K562 (cell line): ENCODE results near the gene CSDE1. TPM values are rescaled to one million over a fixed set of nuclear protein-coding genes. Genes with fewer than 3 reads are reported as not detected.

ENCODE experiments used
- ARID3B ChIP-seq: fragments of 250-450 bp; sonication (Bioruptor Pico); IDR thresholded peaks from 2 replicates; pipeline ENCODE4 v1.4.0; 2020; ENCODE audit warnings: borderline replicate concordance
- ATF1 ChIP-seq, 2 experiments: fragments of 450-650 bp in 1 of 2; IDR thresholded peaks; 2 replicates each; pipeline ENCODE4 v1.6.1; 2016; ENCODE audit warnings: missing compliant biosample characterization in 1 of 2, missing genetic modification characterization in 1 of 2
- CBX5 ChIP-seq: IDR thresholded peaks from 2 replicates; pipeline ENCODE4 v1.6.1; 2014; ENCODE audit warnings: low read depth, borderline replicate concordance
- HDAC8 ChIP-seq: fragments of 450-650 bp; IDR thresholded peaks from 2 replicates; pipeline ENCODE4 v1.6.1; 2016; ENCODE audit warnings: mild to moderate bottlenecking, missing genetic modification characterization, moderate library complexity, missing compliant biosample characterization
- HNRNPK ChIP-seq: fragments of 200-400 bp; formaldehyde crosslinking; IDR thresholded peaks from one replicate; pipeline ENCODE4 v1.6.1; 2018; ENCODE audit warnings: mild to moderate bottlenecking, low read depth, low read length; ENCODE audit not compliant: poor library complexity, severe bottlenecking
- KLF6 ChIP-seq: fragments of 250-450 bp; sonication (Bioruptor Pico); IDR thresholded peaks from 2 replicates; pipeline ENCODE4 v1.4.0; 2020; ENCODE audit warnings: mild to moderate bottlenecking, moderate library complexity, borderline replicate concordance
- NFYB ChIP-seq: IDR thresholded peaks from 2 replicates; pipeline ENCODE4 v1.6.1; 2011; ENCODE audit warnings: mild to moderate bottlenecking, moderate library complexity; ENCODE audit not compliant: insufficient read length; ENCODE audit errors: extremely low read depth
- PKNOX1 ChIP-seq: fragments of 450-650 bp; IDR thresholded peaks from 2 replicates; pipeline ENCODE4 v1.6.1; 2016
- RBFOX2 ChIP-seq: fragments of 200-400 bp; formaldehyde crosslinking; IDR thresholded peaks from 2 replicates; pipeline ENCODE4 v1.6.1; 2017; ENCODE audit warnings: low read depth, mild to moderate bottlenecking, low read length, moderate library complexity
- RCOR1 ChIP-seq, 2 experiments: IDR thresholded peaks; 2 replicates each; pipeline ENCODE4 v1.6.1; 2012; ENCODE audit warnings: low read depth in 2 of 2, low read length in 2 of 2, borderline replicate concordance in 1 of 2, improper control_type of control experiment in 1 of 2
- SMAD2 ChIP-seq: fragments of 150-350 bp; IDR thresholded peaks from 2 replicates; pipeline ENCODE4 v1.6.1; 2014; ENCODE audit warnings: low read depth, mild to moderate bottlenecking, low read length
- SNRNP70 ChIP-seq: fragments of 200-400 bp; formaldehyde crosslinking; optimal IDR thresholded peaks from 2 replicates; pipeline ENCODE3; 2017; ENCODE audit warnings: low read depth, low read length
- SRF ChIP-seq, 2 experiments: fragments of 250-450, 450-650 bp in 1 of 2; sonication (Bioruptor Pico) in 1 of 2; sonication (generic) in 1 of 2; formaldehyde crosslinking; IDR thresholded peaks; 2 replicates each; pipeline versions ENCODE4 v1.5.0 to v1.5.1; 2020 to 2022; ENCODE audit warnings: mild to moderate bottlenecking in 1 of 2, missing genetic modification reagents in 1 of 2
- ZBTB49 ChIP-seq: sonication (generic); formaldehyde crosslinking; IDR thresholded peaks from 2 replicates; pipeline ENCODE4 v1.8.0; 2022; ENCODE audit warnings: missing genetic modification reagents, mild to moderate bottlenecking, borderline replicate concordance
- ZNF217 ChIP-seq: sonication (generic); formaldehyde crosslinking; IDR thresholded peaks from 2 replicates; pipeline ENCODE4 v1.8.0; 2022; ENCODE audit warnings: mild to moderate bottlenecking, missing genetic modification reagents
- polyA plus RNA-seq, 8 experiments: library from polyadenylated mRNA; depleted of rRNA in 4 of 8; stranded (reverse) in 5 of 8; unstranded in 3 of 8; fragments of >200 nt; fragmentation: Nextera tagmentation in 2 of 8; fragmentation: Illumina TruSeq in 1 of 8; extraction: Ambion mirVana in 2 of 8; extraction: Trizol in 1 of 8; gene quantifications; 2 replicates each; pipeline versions ENCODE4 v1.2.1 to v1.2.3, GENCODE V29; 2011 to 2014; ENCODE audit warnings: inconsistent platforms in 1 of 8, missing spikeins in 1 of 8
- total RNA-seq, 7 experiments: library from RNA; depleted of rRNA in 6 of 7; stranded (reverse); fragments of >200 nt in 6 of 7; fragmentation: Illumina TruSeq in 2 of 7; extraction: Trizol in 2 of 7; gene quantifications; 2 replicates each; pipeline versions ENCODE4 v1.2.1 to v1.2.3, GENCODE V29; 2011 to 2021; ENCODE audit warnings: low replicate concordance in 1 of 7
- TF ChIP-seq, protein P1 (sequence below): fragments of 450-650 bp; IDR thresholded peaks from 2 replicates; pipeline ENCODE4 v1.6.1; 2016; ENCODE audit warnings: missing biosample characterization, missing genetic modification characterization
- TF ChIP-seq, protein P2 (sequence below): fragments of 450-650 bp; conservative IDR thresholded peaks from 2 replicates; pipeline ENCODE4 v1.6.1; 2016; ENCODE audit warnings: missing genetic modification characterization, low read depth, mild to moderate bottlenecking, missing compliant biosample characterization, moderate library complexity

Gene CSDE1
- total and polyA plus RNA-seq, 9 of the 15 experiments (the other 6 are each of a cell fraction or from before 2014, with no cell fraction given) = 174 to 538 (median 403) TPM

DNA sequence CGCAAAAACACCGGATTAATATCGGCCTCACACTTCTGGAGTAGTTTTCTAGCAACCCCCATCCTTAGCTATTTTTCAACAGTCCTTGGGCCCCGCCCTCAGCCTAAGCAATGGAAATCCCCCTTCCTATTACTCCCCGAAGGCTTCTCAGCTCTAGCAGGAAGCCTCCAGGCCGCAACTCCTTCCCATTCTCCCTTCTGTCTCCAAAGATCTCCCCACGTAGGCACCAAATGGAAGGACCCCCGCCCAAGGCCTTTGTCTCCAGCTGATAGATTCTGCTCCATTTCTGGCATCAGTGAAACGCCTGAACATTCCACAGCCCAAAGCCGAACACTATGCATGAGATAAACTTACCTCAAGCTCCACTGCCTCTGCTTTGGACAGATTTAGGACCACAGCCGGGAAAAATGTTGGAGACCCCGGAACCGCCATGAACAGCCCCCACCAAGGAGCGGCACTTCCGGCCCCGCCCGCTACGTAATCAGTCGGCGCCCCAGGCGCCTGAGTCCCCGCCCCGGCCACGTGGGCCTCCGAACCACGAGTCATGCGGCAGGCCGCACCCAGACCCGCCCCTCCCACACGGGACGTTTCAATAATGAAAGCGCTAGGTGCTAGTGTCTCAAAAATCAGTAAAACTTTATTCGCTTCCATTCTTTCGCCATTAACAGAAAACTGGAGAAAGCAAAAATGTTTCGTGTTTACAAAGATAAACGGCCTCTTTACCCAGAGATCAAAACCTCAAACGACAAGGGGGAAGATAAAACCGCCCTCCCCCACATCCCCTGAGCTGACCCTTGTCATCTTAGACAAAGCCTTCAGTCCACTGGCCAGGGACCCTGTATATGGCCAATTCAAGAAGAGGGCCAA lies 41.2 kb downstream of the CSDE1 start, which contains the start of gene NRAS (continued):
- TF ChIP-seq ARID3B (CRISPR knock-in tag) (no peak), SMAD2 (no peak), RBFOX2 (peak; percentile 87), NFYB (no peak), CBX5 (no peak), PKNOX1 (0 out of 2 replicates have a peak, but pooled peaks have one; percentile 33), ZBTB49 (CRISPR knock-in tag) (no peak), ATF1 (CRISPR knock-in tag; IDR thresholded peaks at IDR 0.05) (peak; percentile 91), ATF1 (tag; IDR thresholded peaks at IDR 0.05) (peak; percentile 99), KLF6 (peak; percentile 98), SNRNP70 (no peak), HNRNPK (no peak), HDAC8 (tag) (no peak), RCOR1 (IDR thresholded peaks at IDR 0.05; ENCODE audit: borderline replicate concordance in 1 of 2, low read depth in 2 of 2, low read length in 2 of 2) (peak in 1 of 2 experiments; percentile 47; a peak in 1 of 4 replicates), ZNF217 (CRISPR knock-in tag) (no peak), SRF (CRISPR knock-in tag; IDR thresholded peaks at IDR 0.05) (peak in 1 of 2 experiments; percentile 42; a peak in 2 of 4 replicates)
- TF ChIP-seq, protein P1, sequence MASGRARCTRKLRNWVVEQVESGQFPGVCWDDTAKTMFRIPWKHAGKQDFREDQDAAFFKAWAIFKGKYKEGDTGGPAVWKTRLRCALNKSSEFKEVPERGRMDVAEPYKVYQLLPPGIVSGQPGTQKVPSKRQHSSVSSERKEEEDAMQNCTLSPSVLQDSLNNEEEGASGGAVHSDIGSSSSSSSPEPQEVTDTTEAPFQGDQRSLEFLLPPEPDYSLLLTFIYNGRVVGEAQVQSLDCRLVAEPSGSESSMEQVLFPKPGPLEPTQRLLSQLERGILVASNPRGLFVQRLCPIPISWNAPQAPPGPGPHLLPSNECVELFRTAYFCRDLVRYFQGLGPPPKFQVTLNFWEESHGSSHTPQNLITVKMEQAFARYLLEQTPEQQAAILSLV (tag) = no peak
- TF ChIP-seq, protein P2, sequence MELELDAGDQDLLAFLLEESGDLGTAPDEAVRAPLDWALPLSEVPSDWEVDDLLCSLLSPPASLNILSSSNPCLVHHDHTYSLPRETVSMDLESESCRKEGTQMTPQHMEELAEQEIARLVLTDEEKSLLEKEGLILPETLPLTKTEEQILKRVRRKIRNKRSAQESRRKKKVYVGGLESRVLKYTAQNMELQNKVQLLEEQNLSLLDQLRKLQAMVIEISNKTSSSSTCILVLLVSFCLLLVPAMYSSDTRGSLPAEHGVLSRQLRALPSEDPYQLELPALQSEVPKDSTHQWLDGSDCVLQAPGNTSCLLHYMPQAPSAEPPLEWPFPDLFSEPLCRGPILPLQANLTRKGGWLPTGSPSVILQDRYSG (tag) = 0 out of 2 replicates have a peak, but pooled peaks have one; percentile 46
